Inflammatory macrophage treated with lipopolysaccharide for 4 hours (primary cell): Measurements from ENCODE around the gene IQCM.

ENCODE experiments used
- DNase-seq: peaks from one replicate; pipeline ENCODE4 v3.0.0-alpha.2; 2020

IQCM gene

DNA sequence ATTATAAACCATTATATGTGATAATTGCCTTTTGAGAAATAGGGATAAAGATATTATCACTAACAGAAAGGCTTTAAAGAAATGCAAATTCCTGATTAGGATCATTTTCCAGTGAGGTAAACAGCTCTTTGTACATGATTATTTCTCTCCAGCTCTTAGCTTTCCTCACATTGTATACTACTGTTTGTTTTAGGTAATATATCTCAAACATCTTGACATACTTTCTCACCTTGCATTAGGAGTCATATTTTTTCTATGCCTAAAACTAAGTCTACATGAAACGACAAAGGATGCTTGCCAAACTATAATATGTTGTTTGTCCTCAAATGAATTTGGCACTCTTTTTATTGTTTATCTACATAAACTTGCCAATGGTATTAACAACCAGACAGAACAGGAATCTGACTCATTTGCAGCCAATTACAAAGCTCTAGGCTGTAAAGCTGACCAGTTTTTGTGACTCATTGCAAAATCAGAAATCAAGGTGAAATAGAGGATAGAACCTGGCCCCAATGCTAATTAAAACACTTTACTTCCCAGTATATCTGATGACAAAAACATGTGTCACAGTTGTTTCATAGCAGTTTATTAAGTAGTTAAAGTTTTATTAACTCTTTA lies 107.0 kb downstream of the IQCM start:
- DNase-seq = no peak

DNA sequence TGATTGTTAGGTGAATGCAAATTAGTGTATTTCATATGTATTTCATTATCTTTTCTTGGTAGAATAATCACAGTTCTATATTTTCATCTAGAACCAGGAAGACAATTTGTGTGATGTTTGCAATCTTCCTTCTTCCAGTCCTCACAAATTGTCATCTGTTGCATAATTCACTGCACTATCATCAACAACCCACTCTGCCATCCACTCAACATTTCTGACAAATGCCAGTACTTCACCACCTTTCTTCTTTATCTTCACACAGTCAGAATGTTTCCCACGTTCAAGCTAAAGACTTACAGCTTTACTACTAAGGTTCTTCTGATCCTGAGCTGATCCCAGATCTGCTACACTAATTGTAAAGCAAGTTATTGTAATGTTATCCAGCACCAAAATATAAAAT lies 107.8 kb downstream of the IQCM start:
- DNase-seq = no peak

DNA sequence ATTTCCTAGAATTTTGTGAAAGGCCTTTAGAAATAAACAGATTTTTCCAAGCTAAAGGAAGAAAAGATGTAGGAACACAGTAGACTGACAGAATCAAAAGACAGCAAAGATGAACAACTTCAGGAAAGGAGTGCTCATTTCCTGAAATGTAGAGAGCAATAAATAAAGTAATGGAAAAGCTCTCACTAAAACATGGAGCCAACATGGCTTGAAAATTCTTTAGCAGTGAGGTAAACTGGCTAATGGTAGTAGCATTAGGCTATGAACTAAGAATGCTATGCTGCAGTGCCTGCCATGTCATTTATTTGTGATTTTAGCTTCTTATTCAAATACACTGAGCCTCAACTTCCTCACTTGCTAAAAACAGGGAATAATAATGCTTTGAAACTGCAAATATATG lies 108.7 kb downstream of the IQCM start:
- no peak for DNase-seq

DNA sequence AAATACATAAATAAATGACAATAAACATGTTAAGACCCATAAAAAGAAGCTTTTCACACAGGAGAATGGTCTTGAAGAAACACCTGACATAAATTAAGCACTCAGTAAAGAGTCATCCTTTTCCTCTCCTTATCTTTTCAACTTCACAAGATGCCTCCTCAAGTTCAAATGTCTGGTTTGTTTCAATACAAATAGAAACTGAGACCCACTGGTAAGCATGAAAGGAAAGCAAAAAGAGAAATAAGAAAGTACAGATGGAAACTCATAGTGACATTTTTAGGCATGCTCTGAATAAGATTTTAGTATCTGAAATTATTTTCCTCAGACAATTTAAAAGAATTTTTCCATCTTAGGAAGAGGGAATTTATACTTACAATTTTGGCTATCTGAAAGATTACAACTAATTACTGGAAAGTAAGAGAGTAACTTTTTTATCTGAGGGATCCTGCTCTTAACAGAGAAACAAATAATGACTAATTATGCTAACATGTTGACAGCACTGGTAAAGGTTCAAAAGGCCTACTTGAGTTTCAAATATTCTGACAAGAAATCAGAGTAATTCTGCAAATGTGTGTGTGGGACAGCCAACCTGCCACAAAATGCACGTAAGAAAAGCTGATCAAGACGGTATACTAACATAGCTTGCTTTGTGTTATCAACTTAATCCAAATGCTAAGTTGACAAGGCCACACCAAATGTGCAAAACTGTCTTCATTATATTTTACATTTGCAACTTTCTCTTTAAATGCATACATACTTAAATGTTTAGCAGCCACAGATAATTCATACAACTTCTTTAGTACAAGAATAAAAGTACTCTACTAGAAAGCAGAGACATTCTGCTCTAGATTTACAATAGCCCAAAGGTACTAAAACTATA lies 113.0 kb downstream of the IQCM start:
- no peak for DNase-seq

DNA sequence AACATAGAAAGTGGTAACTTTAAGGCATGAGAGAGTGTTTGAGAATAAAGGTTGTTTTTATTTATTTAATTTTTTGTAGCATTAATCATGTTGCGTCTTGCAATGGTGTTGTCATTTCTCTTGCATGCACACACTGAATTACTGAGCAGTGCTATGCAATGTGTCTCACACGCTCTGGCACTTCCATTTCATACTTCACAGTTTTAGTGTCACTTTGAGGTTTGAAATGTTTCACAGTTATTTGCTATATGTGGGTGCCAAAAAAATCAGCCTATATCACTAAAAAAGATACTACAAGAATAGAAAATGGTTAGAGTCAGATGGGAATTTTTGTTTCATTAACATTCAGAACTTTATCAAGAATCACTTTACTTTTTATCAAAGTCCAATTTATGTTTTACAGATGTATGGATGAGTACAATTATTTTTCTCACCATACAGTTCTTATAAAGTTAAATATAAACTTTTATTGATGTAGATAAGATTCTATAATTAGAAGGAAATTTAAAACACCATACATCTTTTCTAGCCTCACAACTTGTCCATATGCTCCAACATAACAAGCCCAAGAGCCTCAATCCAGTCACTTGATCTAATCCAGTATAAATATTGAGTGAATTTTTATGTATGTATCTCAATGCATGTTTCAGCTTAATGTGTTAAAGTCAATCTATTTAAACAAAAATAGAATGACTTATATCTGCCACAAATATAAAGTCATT lies 114.0 kb downstream of the IQCM start:
- no peak for DNase-seq

DNA sequence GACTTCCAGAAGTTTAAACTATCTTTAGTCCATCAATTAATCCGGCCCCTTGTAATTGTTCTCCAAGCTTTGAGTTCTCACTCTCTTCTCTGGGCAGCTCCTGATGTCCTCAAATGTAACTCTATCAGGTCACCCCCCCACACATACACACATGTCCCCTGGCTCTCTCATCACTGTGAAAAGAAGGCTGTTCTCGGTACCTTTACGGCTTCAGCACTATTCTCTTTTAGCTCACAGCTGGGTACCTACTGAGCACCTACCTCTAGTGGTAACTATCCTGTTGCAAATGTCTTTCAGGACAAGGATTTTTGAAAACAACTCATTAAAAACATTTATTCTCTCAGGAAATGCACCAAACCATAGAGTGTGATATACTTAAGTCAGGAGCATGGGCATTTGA lies 115.4 kb downstream of the IQCM start:
- DNase-seq = no peak

DNA sequence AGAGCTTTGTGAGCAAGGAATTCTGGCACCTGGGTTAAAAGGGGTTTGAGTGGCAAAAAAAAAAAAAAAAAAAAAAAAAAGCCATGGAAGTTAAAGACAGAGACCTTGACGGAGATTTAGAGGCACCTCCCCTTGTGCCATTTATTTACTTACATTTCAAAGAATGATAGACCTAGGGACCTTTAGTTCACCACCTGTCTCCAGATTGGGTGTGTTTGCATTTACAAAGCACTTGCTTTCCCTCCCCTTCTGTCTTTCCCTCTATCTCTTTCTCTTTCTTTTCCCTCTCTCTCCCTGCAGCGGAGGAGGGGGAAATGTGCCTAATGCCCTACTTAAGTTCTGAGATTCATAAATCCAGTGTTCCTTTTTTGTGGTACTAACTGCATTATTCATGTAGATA lies 116.0 kb downstream of the IQCM start:
- DNase-seq = no peak

DNA sequence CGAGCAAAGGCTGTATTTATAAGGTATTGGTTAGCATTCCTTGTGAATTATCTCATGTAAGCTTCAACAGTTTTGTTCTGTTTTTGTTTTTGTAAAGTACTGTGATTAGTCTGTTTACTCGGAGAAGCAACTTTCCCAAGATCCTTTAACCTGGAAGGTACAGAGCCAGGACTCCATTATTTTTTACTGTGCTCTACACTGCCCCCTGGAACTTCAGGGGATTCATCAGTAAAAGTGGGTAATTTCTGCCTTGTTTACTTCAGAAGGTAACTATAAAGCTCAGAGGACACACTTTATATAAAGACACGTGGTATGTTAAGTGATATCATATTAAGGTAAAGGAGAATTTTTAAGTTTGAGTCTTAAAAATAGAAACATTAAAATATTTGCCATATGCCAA lies 124.9 kb downstream of the IQCM start:
- no peak for DNase-seq

DNA sequence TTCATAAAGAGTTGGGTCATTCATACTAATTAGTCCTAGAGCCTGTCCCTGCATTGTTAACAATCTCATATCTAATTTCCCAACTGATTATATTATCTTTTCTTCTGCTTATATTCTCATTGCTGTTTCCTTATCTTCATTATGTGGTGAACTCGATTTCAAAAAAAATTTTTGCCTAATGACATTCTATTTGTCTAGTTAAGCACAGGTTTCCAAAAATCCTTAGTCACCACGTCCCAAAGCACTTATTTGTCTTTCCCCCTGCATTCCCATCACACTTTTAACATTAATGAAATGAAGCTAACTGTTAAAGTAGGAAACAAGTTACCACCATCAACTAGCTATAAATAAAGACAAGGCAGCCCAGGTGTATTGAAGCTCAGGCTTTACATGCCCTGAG lies 131.1 kb downstream of the IQCM start:
- no peak for DNase-seq

DNA sequence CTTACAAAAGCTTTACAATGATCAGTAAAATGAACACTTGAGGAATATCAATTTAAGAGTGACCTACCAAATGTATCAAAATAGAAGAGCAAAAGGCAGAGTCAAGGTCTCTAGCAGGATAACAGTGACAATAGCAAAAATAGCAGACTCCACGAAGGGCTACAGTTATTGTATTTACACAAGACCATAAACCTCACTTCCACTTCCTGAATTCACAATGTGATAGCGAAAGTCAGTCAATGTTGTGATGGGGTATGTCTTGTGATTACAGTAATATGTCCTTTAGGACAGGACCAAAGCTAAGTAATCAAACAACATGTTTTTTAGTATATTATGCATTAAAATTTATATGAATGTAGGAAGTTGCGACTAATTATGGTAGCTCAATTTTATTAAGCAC lies 139.6 kb downstream of the IQCM start:
- peak; percentile 3 for DNase-seq

DNA sequence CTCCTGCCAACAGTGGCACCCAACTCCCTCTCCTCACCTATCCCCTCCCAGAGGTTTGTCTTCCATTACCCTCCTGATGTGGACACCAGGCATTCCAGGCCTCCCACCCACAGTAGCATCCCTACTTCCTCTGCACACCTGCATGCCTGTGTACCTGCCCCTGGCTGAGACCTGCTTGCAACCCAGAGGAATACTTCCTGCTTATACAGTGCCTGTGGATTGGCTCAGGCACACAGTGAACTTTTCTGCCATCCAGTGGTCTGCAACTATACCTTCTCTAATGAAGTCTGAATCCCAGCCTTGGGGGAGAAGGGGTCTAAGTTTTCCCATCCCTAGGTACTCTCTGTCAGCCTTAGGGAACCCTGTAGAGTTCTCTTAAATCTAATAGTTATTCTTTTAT lies 169.9 kb downstream of the IQCM start:
- no peak for DNase-seq

DNA sequence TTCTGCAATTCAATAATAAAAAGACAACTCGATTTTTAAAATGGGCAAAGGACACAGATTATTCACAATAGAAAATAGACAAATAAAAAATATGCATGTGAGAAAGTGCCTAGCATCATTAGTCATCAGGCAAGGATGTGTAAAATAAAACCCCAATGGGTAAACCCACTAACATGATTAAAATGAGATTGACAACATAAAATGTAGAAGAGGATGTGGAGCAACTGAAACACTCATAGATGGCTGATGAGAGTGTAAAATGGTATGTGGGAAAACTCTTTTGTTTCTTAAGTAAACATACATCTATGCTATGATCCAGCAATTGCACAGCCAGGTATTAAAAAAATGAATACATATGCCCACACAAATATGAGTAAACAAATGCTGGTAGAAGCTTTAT lies 177.6 kb downstream of the IQCM start:
- no peak for DNase-seq

DNA sequence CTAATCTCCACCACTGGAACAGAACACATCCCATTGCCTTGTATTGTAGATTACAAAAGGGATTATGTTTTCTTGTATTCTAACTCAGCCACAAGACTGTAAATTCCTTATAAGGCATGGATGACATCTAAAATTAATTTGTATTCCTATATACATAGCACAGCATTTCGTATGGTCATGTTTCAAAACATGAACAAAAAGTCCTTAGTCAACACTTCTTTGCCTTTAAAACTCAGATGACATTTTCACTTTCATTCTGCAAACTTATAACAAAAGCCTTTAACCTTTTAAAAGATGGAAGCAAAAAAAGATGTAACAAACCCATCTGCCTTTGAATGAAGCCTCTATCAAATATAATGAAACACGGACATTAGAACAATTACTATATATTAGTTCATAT lies 181.3 kb downstream of the IQCM start:
- no peak for DNase-seq

DNA sequence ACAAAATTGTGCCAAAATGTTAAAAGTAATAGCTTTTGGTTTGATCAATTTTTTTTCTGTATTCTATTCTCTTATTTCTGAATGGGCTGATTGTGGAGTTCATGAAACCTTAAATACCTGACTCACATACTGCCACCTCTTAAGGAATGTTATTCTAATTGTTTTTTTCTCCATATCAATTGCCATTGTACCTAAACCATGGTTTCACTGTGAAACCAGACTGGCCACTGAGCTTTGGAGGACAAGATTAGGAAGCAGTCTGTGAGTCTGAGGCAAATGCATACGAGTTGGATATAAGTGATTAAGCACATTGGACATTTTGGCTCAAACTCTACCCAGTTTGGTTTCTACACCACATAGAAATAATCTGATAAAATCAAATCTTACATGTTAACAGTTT lies 184.0 kb downstream of the IQCM start:
- no peak for DNase-seq

DNA sequence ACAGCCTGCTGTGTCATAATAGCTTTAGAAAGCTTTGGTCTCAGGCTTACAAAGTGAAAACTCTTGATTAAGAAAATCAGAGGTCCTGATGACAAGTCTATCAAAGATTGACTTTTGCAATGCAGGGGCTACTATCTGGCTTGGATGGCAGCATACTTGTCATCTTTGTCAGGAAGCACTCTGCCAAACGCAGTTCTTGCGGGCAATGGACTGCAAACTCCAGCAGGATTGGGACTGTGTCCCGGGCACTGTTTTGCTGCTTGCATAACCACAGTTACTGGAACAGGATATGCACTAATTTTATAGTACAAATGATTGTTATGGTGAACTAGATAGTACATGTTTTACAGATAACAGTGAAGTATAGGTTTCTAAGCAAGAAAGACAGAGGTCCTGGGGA lies 185.6 kb downstream of the IQCM start:
- no peak for DNase-seq

DNA sequence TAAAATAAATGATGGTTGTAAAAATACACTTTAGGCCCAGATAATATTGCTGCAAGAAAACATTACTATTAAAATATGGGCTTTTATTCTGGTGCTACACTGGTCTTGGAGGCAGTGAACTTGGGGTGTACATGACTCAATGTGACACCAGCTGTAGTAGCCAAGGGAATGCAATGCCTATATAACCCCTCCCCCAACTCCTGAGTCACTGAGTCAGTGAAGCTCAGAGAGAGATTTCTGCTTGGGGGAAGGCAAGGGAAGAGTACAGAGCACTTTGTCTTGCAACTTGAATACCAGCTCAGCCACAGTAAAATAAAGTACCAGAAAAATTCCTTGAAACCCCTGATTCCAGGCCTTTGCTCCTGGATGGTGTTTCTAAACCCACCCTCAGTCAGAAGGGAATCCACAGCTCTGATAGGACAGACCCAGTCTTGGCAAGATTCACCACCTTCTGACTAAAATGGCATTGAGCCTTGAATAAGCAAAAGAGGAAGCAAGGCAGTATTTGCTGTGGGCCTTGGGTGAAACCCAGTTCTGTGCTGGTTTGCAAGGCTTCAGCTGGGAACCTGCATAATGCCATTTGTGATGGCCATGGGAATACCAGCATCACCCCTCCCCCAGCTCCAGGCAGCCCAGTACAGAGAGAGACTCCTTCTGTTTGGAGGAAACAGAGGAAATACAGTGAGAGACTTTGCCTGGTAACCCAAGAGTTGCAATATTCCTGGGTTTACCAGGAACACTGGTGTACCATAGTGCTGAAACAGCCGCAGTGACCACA lies 209.9 kb downstream of the IQCM start:
- DNase-seq = no peak

DNA sequence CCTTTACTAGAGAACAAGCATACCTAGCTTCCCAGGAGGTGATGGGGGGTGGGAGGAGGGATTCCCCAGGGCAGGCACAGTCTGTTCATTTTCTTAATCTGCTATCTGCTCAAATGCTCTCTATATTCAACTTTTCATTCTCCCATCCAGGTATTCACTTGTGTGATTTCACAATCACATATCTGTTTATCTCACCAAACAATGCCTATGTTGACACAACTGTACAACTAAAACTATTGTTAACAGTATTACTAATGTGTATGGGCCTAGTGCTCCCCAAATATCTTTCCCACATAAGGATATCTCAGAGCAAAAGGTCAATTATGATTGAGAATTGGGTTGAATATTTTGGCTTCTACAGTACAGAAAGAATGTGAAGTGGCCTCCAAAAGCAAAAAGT lies 210.8 kb downstream of the IQCM start:
- no peak for DNase-seq

DNA sequence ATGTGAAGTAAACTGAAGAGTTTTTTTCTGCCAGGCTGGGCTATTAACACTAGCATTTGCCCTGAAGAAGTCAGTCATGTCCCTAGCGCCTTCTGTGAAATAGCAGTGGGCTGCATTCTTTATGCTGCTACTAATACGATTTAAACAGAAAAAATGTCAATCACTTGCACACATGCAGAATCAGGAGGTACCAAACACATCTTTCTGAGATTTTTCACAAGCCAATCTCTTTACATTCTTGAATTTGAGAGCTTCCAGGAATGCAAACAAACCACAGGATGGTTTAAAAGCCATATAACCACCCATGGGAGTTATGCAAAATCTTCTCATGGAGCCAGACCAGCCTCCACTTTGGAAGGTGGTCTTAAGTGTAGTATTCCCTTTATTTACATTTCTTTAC lies 220.1 kb downstream of the IQCM start:
- DNase-seq = no peak

DNA sequence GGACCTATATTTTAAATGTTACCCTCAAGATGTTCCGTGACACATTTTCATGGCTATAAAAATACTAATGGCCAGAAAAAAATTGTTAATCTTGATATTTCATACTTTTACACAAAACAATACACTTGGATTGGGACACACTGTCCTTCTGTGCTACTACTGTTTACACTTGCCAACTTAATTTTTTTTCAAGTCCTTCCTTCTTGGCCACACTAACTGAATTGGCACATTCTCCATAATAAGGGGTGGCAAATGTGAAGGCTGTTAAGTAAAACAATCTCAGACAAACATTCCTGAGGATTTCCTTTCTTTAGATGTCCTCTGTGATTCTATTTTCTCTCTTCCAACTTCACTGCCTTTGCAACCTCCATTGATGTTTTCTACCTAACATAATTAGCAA lies 225.8 kb downstream of the IQCM start:
- no peak for DNase-seq

DNA sequence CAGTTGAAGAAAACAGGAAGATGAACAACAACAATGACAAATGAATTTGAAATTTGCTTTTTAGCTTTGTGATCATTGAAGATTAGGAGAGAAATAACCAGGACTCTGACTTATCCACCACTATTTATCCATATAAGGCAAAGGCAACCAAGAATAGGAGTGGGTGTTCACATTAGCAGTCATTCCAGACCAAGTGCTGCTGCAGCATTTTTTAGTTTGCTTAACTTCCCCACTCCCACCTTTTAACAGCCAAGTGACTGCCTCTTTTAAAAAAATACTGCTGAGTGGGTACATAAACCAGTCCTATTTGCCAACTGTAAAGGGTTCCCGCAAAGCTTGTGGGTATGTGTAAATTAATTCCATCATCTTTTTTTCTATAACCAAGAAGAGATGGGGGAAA lies 230.9 kb downstream of the IQCM start:
- no peak for DNase-seq

DNA sequence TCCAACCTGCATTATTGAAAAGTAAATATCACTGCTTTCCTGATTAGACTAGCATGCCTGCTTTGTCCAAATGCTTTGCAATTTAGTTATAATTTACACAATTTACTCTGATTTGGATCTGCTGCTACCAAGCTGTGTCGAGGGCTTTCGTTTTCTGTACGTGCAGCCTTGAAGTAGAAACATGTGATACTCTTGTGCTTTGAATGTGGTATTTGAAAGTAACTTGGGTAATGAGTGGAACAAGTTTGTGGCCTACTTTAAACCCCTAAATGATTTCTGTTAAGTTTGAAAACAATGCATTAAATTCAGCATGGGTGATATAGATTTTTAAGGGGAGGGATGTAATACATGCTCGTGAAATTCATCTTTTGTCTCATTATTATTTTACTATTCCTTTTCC lies 240.7 kb downstream of the IQCM start:
- DNase-seq = no peak

DNA sequence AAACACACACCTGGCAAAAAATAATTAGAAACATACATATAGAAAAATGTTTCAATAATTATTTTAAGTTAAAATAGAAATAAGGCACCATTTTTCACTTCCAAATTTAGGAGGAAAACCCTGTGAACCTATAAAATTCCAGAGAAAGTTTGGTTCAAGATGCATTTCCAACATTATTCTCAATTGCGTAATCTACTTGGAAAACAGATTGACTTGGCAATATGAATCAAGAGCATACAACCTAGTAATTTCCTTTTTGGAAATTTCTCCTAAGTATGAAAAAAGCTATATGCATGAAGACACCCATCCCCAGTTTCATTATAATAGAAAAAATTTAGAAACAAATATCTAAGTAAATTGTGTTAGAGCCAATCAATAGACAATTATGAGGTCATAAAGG lies 242.9 kb downstream of the IQCM start:
- DNase-seq = no peak

DNA sequence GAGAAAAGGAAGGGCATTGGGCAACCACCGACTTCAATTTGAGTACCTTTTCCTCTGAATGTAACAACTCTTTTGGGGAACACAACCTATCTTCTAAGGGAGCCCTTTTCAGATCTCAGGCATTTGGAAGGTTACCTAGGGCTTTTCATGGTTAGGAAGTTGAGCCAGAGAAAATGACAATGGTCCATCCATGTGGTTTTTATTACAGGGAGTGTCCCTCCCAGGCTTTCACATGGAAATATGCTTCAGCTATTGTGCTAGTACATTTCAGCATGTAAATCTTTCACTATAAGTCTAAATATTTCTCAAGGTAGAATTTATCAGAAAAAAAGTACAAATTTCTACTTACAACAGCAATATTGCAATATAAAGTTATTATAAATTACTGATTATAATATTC lies 259.8 kb downstream of the IQCM start:
- no peak for DNase-seq
